ENCODE measurements around the gene SLC4A1AP.
A peak's percentile ranks its signal among the peaks of the same experiment; 100 is the strongest.

Gene SLC4A1AP

DNA sequence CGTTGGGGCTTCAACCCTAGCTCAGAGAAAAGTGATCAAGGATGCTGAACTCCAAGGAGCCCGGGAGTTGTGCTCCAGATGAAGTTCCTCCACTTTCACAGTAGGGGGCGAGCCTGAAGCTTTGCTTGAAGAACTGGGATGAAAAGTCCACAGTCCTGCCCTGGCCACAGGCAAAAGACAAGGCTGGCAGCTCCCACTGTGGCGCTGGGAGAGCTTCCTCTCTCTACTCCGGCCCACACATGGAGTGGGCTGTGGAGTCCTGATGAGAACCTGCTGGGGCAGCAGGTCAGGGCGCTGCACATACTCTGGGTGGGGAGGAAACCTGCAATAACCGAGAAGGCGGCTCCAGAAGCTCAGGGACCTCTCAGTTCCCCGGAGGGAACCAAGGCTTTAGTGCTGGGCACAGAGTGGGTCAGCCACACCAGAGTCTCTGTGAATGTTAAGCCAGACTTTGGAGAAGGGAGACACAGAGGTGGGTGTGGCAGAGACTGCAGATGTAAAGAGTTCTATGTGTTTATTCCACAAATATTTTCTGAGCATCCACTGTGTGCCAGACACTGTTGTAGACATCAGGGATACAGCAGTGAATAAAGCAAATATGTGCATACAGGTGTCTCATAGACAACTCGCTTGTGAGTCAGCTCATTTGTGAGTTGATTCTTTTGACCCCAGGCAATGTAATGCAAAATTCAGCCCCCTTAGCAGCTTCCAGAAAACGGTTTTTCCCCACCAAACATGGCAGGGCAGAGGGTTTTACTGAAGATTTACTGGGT, 59.9 kb downstream of the SLC4A1AP start:
- peak; percentile 73 for DNase-seq

DNA sequence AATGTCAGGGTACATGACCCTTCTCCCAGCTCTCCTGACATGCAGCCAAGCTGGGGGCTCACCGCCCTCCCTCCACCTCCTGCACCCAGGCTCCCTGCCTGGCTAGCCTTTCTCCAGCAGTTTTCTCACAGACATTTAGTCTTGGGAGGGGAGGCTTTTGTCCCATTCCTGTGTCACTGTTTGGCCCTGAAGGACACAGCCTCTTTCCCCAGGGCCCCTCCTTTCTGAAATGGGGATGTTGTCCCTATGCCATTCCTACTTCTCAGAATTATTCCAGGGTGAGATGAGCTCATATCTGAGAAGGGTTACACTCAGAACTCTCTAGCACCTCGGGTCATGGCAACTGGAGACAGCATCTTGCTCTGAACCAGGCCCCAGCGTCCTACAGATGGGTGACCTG, 60.5 kb downstream of the SLC4A1AP start:
- DNase-seq = no peak

DNA sequence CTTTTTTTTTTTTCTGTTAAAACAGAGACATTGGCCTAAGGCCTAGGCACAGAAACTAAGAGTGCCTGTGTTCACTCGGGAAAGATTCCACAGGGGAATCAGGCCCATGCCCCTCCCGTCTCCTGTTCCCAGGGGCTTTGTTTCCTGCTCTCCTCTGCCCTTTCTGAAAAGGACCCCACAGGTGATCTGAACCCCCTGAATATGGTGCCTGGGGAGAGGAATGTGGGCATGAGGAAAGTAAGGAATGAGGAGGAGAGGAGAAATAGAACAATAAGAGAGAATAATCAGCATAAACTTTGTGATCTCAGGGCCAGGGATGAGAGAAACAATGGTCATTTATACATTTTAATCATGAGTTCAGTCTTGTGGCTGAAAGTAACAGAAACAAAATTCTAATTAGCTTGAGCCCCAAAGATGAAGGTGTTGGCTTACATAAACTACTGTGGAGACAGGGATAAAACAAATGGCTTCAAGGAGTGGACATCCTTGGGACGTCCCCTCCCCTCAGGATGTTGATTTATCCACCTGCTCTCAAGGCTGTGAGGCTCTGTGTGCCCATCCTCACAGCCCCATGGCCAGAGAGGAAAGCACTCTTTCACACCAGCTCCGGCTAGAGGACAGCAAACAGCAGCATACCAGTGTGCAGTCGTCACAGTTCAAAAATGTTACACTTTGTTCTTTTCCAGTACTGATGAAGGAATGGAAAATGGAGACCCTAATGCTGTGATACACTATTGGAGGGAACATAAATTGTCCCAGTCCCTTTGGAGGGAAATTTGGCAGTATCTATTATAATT, 61.4 kb downstream of the SLC4A1AP start:
- peak; percentile 44 for DNase-seq

DNA sequence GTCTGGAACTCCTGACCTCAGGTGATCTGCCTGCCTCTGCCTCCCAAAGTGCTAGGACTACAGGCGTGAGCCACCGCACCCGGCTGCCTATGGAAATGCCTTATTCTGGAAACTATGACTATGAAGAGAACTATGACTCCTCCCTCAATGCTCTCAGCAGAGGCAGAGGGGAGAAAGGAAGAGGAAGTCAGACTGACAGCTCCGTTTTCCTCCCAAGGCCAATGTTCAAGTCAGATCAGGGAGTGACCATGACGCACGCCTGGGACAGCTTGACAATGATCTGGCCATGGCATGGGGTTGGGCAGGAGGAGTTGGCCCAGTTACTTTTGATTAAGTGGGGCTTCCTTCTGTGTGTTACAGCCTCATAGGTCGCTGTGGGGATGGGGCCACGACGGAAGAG, 63.6 kb downstream of the SLC4A1AP start:
- DNase-seq = no peak

DNA sequence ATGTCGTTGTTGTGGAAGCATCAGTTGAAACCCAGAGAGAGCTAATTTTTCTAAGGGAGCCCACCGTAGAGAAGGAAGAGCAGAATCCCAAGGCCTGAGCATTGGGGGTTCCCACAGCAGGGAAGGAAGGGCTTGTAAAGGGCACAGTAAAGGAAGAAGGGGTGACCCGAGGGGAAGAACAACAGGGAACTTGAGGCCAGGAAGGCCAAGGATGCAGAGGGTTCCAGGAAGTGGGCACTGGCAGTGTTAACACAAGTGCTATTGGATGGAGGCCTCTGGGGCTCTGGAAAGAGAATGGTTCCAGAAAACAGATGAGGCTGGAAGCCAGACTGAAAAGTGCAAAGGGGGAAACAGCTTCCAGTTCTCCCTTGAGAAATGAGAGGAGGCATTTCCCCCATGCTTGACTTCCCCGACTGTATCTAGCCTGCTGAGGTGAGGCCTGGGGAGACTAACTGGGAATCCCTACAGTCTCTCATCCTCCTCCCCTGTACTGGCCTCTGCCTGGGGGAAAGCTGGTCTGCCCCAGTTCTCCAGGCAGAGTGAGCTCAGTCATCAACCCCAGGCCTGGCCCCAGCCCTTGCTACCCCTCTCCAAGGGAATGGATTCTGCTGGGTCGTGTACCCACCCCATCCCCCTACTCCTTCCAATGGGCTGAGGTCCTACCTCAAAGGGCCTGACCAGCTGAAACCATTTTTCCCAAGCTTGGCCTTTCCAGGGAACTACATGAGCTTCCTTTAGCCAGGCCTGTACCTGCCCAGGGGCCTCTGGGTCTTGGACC, 64.6 kb downstream of the SLC4A1AP start:
- no peak for DNase-seq

DNA sequence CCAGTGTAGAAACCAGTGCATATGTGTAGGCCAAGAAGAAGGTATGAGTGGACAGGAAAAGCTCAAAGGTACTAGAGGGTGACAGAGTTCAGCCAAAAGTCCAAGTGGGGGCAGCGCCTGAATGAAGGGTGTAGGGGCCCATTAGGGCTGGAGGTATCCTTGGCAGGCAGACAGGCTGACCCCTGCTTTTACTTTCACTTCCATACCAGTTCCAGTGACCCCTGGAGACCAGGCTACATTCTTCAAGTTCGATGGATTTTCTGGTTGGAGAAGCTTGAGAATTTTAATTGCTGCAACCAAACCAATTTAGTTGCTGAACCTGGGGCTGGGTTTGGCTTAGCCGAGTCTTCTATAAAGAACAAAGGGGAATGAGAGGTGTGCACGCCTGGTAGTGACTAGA, 65.5 kb downstream of the SLC4A1AP start:
- DNase-seq = no peak

DNA sequence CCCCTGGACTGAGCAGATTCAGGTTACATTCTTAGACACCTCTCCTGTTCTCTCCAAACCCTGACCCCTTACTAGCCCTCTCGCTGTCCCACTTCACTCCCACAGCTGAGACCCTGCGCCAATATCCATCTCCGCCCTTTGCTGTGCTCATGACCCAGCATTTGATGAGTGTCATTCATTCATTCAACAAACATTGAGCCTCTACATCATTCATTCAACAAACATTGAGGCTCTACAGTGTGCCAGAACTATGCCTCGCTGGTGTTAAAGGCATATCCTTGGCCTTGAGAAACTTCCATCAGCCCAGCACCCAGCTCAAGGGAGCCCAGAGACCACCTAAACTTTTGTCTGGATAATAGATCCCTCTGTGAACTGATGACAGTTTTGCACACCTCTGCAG, 65.9 kb downstream of the SLC4A1AP start:
- no peak for DNase-seq

DNA sequence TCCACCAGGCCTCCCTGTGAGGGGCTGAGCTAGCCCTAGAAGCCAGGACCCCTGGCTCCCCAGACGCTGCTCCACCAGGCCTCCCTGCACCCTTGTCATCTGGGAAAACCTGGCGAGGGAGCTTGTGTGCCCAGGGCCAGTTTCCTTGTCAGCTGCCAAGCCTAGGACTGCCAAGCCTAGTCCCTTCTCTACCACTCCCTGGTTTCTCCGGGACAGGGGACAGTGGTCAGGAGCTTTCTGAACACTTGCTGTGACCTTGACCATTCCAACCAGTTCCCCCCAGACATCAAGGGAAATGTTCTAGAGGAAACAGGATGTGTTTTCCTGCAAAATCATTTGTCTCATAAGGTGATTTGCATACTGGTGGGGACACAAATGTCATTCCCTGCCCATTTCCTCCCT, 66.6 kb downstream of the SLC4A1AP start:
- no peak for DNase-seq

DNA sequence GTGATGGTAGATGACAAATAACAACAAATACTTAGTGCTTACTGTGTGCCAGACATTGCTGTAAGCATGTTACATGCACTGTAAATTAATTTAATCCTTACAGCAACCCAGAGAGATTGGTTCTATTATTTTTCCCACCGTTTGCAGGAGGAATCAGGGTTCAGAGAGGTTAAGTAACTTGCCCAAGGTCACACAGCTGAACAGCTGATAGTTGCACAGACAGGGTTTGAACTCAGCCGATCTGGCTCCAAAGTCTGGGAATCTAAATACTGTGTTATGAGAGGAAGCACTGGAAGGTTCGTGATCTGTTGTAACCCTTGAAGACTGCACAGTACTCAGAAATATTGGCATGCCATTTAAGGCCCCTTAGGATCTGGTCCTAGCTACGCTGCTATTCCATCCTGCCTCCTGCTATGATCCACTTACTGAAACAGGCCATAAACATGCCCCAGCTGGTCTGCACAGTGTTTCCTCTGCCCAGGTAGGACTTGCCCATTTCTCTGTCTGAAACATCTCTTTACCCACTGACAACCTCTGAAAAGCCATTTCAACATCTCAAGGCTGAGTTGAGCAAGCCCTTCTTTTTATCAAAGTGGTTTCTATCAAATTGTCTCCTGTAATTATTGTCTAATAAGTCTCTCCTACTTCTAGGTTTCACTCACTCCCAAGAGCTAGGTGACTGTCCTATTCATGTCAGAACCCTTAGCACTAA, 67.4 kb downstream of the SLC4A1AP start:
- no peak for DNase-seq

DNA sequence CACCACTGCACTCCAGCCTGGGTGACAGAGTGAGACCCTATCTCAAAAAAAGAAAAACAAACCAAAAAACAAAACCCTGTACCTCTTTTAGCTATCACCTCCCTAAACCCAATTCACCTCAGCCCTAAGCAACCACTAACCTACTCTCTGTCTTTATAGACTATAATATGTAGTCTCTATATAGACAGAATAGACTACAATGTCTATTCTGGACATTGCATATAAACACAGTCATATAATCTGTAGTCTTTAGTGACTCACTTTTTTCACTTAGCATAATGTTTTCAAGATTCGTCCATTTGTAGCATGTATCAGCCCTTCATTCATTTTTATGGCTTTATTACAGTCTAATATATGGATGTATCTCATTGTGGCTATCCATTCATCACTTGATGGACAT, 70.6 kb downstream of the SLC4A1AP start:
- no peak for DNase-seq

DNA sequence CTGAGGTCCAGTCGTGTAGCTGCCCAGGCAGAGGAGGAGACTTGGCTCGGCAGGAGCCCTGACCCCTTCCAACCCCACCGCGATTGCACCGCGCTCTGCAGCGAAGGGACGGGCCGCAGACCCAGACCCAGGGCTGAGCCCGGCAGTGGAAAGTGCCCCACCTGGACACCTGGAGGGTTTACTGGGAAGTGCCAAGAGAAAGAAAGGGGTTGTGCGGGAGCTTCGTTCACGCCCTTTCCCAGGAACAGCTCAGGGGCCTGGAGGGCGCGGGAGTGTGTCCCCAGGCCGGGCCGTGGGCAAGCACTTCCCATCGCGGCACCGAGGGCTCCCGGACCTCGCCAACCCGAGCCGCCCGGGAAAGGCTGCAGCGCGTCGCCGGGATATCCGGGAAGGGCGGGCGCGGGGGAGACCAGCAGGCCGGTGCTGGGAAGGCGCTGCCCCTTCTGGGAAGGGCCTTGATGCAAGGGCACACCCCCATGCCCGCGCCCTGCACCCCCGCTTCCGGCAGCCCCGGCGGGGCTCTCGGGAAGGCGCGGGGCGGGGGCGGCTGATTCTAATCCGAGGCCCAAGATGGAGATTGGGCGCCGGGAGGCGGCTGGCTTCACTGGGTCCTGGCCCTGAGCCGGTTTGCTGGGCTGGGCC, 71.7 kb downstream of the SLC4A1AP start:
- DNase-seq = peak; percentile 72

DNA sequence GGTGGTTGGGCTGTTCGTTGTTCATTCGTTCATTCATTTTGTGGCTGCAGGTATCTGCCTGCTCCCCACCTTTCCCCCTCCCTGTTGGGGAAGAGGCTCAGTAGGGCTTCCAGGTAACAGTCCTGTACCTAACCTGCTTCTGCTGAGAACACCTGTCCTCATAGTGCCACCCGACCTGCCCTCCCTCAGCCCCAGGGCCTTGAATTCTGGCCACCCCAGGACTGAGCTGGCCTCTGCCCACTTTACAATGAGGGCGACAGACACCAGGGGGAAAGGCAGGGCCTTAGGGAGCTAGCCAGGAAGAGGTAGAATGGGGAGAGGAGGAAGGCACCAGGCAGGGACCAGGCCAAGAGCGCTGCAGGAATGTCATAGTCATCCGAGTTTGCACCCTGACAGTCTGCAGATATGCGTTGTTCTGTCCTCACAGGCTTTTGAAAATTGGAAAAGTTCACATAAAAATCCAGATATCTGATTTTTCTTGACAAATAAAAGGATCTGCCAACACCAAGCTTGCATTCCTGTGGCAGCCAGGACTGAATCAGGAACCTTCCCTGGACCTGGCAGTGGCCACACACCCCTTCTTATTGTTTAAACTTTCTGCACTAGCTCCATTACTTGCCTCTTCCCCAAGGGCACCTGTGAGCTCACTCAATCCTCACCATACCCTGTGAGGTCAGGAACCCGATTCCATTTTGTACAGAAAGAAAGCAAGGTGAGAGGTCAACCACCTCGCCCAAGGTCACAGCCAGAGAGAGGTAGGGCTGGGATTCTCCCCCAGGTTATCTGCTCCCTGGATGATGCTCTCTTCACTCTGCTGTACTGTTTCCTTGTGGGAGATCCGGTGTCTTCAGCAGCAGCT, 72.6 kb downstream of the SLC4A1AP start:
- DNase-seq = no peak

DNA sequence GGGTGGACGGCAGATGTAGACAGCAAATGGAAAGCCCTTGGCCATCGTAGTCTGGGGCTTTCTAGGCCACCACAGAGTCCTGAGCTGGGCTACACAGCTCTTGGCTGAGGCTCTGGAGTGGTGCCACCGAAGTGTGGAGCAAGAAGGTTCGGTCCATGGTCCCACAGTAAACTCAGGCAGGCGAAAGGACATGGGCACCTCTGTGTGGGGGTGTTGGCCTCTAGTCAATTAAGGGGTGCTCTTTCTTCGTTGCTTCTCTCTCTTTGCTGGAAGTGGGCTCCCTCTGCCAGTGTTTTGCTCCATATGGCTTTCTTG, 73.2 kb downstream of the SLC4A1AP start:
- no peak for DNase-seq

DNA sequence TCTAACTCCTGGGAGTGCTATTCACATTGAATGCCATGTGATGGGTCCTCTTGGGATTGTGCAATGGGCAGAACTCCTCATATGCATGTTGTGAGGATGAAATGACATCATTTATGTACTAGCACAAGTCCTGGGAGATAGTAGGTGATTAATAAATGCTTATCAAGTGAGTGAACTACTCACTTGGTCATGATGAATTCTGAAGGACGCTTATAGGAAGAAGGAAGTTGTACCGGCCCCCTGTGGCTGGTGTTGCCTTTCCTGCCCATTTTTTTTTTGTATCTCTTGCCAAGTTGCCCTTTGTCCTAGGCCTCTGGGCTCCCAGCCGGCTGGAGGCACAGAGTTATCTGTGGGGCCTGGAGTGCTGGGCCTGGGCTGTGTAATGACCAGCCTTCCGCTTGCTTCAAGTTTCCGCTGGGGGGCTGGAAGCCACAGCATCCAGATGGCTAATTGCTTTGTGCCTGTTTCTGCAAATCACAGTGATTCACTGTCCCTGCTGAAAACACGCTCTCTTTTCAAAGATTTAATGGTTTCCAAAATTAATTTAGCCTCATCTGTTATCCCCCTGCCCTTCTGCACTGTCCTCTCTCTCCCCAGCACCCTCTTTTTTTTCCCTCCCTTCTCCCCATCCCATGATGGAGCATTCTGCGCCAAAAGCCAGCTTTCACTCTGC, 74.1 kb downstream of the SLC4A1AP start:
- peak; percentile 58 for DNase-seq

DNA sequence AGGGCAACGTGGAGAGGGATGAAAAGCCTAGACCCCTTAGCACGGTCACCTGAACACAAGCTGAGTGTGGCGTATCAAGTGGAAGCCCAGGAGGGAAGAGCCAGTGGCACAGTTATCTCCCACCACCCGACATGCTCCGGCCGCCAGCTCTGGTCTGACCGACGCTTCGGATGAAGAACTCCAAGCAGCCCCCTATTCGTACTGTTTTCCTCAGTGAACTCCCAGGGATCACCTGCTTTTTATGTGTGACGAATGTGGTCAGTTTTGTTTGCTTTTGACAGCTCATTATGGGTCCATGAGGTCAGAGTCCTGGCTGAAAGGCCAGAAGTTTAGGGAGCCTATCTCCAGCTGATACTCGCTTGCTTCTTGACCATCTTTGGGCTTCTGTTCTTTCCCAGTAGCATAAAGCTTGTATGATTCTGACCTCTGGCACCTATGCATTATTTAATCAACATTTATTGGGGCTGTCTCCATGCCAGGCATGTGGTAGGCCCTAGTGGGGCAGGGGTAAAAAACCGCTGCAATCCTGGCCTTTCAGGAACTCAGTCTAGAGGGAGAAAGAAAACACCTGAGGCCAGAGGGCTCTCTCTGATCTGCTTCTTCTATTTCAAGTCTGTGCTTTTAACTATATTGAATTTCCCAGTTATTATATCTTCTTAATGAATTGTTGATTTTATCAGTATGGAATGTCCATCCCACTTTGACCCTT, 74.8 kb downstream of the SLC4A1AP start:
- no peak for DNase-seq

DNA sequence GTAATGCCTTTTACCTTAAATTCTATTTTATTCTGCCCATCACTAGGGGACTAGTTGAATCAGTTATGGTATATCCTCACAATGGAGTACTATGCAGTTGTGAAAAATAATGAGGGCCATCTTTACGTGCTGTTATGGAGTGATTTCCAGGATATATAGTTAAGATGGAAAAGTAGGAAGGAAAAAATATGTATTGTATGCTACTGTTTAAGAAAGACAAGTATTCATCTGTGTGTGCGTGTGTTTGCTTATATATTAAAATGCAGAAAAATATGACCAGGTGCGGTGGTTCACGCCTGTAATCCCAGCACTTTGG, 75.3 kb downstream of the SLC4A1AP start:
- no peak for DNase-seq

DNA sequence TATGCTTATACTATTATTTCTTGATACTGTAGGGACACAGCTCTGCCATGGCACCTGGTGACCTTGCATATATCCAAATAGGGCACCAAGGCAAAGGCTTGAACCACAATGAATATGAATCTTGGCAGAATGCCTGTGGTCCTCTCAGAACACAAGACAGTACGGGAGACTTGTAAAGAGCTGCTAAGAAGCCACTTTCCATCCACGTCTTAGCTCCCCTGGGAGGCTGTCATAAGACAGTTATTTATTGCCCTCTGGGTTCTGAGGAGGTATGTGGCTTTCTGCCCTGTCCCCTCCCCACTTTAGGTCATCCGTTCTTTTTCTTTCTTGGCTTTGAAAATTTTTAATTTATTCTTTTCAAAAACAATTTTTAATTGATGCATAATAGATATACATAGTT, 78.0 kb downstream of the SLC4A1AP start:
- DNase-seq = no peak

DNA sequence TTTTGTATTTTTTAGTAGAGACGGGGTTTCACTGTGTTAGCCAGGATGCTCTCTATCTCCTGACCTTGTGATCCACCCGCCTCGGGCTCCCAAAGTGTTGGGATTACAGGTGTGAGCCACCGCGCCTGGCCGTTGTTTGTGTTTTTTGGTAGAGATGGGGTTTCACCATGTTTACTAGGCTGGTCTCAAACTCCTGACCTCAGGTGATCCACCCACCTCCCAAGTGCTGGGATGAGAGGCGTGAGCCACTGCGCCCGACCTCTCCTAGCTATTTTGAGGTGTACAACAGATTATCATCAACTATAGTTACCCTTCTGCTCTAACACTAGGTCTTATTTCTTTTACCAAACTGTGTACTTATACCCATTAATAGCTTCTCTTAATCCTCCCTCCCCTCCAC, 78.9 kb downstream of the SLC4A1AP start:
- no peak for DNase-seq

All from fibroblast of skin of abdomen (primary cell).